Tibial artery (tissue), 4 donors: ENCODE measurements around the gene PLPP4.

ENCODE experiments used
- DNase-seq, 2 donors: peaks; one replicate each; pipeline ENCODE4 v3.0.0-alpha.2; 2019
- H3K27ac ChIP-seq, 2 donors: fragments of 200-600 bp; sonication (generic) in 1 of 2; 1 replicate in 1 of 2; 2 replicates in 1 of 2; pipeline ENCODE4 v1.5.1; 2018 to 2019; ENCODE audit warnings: mild to moderate bottlenecking in 1 of 2
- H3K27me3 ChIP-seq, 2 donors: fragments of 200-600 bp; sonication (generic) in 1 of 2; one replicate each; pipeline versions ENCODE4 v1.5.1 to v1.6.0; 2016 to 2019
- H3K36me3 ChIP-seq, 3 donors: fragments of 200-600 bp; sonication (generic) in 2 of 3; one replicate each; pipeline ENCODE4 v1.5.1; 2016 to 2019; ENCODE audit warnings: mild to moderate bottlenecking in 2 of 3
- H3K4me1 ChIP-seq, 4 donors: fragments of 200-600 bp; sonication (generic) in 2 of 4; 1 replicate in 3 of 4; 2 replicates in 1 of 4; pipeline ENCODE4 v1.5.1; 2016 to 2019
- H3K4me3 ChIP-seq, 2 donors: fragments of 200-600 bp; sonication (generic) in 1 of 2; 1 replicate in 1 of 2; 2 replicates in 1 of 2; pipeline ENCODE4 v1.5.1; 2018 to 2019; ENCODE audit warnings: mild to moderate bottlenecking in 2 of 2
- H3K9me3 ChIP-seq, 3 donors: fragments of 200-600 bp; sonication (generic) in 1 of 3; one replicate each; pipeline ENCODE4 v1.5.1; 2016 to 2019
- intact Hi-C: fragments of 100-400 bp; cut with DNase I; formaldehyde crosslinking; loops from one replicate; pipeline ENCODE4 v1.15.0; 2023; ENCODE audit warnings: low total_unique reads
- TF ChIP-seq, protein P1 (sequence below), 2 experiments: fragments of 200-600 bp in 1 of 2; fragments of 450-650 bp in 1 of 2; IDR thresholded peaks; one replicate each; pipeline ENCODE4 v1.5.1; 2017 to 2019; ENCODE audit warnings: antibody characterized with exemption in 2 of 2, mild to moderate bottlenecking in 1 of 2, moderate library complexity in 1 of 2

The PLPP4 gene

DNA sequence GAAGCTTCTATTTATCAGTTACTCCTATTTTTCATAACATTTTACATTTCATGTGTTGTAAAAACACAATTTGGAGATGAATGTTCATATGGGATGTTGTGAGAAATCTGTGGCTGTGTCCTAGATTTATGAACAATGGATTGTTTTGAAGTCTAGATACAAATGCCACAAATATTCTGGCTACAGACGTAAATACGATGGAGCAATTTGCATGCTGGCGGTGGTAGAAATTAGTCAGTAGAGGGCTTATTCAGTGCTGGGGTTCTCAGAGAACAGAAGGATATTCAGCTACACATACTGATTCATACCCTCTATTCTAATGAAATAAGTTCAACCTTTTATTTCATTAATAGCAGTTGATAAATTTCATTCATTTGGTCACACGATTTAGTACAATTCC is 48.8 kb downstream of the PLPP4 start:
- Histone ChIP-seq H3K4me1 (no peaks in the 10 kb centered on the region), H3K9me3 (no peaks in the 10 kb centered on the region), H3K27me3 (no peaks in the 10 kb centered on the region), H3K36me3 (no peaks in the 10 kb centered on the region), H3K4me3 (no peak overlapping the region), H3K27ac (no peak overlapping the region)
- intact Hi-C loops: no loop called here
- DNase-seq: no peak
- TF ChIP-seq, protein P1, sequence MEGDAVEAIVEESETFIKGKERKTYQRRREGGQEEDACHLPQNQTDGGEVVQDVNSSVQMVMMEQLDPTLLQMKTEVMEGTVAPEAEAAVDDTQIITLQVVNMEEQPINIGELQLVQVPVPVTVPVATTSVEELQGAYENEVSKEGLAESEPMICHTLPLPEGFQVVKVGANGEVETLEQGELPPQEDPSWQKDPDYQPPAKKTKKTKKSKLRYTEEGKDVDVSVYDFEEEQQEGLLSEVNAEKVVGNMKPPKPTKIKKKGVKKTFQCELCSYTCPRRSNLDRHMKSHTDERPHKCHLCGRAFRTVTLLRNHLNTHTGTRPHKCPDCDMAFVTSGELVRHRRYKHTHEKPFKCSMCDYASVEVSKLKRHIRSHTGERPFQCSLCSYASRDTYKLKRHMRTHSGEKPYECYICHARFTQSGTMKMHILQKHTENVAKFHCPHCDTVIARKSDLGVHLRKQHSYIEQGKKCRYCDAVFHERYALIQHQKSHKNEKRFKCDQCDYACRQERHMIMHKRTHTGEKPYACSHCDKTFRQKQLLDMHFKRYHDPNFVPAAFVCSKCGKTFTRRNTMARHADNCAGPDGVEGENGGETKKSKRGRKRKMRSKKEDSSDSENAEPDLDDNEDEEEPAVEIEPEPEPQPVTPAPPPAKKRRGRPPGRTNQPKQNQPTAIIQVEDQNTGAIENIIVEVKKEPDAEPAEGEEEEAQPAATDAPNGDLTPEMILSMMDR (IDR thresholded peaks at IDR 0.05): no peak

DNA sequence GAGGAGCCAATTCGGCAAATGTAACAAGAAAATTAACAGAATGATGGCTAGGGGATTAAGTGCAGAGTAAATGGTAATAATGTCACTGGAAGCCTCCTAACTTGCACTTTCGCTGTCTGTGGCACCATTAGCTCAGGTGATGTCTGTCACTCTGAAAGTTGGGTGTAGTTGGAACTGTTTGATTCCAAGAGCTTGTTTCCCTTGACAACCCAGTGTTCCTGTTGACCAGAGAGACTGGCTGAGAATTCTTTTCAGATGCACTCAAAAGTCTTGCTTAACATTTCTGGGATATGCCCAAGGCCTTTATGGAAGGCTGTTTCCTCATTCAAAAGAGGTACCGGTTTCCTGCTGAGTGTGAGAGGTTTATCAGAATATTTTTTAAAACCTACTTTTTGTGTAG is 49.6 kb downstream of the PLPP4 start:
- Histone ChIP-seq H3K27me3 (no peaks in the 10 kb centered on the region), H3K9me3 (no peaks in the 10 kb centered on the region), H3K4me1 (no peaks in the 10 kb centered on the region), H3K36me3 (no peaks in the 10 kb centered on the region), H3K27ac (no peak overlapping the region), H3K4me3 (no peak overlapping the region)
- no peak for DNase-seq
- TF ChIP-seq, protein P1 (IDR thresholded peaks at IDR 0.05): no peak
- intact Hi-C loops: no loop called here

DNA sequence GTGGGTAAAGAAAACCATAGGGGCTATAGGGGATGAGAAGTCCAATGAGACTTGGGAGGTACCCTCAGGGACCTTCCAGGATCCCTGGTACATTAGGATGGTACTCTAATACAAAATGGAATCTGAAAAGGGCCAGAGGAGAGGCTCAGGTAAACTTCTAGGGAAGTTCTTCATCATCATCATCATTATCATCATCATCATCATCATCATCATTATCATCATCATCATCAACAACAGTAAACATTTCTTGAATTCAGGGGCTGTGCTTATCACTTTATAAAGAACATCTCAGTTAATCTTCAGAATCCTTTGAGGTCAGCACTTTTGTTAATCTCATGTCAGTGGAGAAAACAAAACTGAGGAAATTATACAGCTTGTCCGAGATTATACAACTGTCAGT is 50.1 kb downstream of the PLPP4 start:
- Histone ChIP-seq H3K4me3 (no peak overlapping the region), H3K27me3 (no peaks in the 10 kb centered on the region), H3K27ac (no peak overlapping the region), H3K36me3 (no peaks in the 10 kb centered on the region), H3K4me1 (no peaks in the 10 kb centered on the region), H3K9me3 (no peaks in the 10 kb centered on the region)
- no peak for DNase-seq
- TF ChIP-seq, protein P1 (IDR thresholded peaks at IDR 0.05): no peak
- intact Hi-C loops: no loop called here

DNA sequence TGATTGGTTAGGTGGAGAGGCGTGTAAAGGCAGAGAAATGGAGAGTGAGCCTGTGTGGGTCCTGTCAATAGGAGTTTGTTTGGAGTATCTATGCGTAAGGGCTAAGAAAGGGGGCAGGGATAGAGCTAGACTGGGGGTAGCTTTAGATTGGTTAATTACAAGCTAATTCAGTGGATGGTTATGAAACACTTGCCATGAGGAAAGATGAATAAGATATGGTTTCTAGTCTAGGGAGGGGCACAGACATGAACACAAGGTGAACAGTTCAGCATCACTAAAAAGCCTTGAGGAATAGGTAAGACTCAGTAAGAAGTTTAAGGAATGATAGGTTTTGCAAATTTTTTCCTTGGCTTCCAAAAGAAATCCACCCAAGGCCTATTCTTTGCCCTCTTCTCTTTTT is 50.6 kb downstream of the PLPP4 start:
- Histone ChIP-seq H3K4me1 (no peaks in the 10 kb centered on the region), H3K36me3 (no peaks in the 10 kb centered on the region), H3K27ac (no peak overlapping the region), H3K4me3 (no peak overlapping the region), H3K27me3 (no peaks in the 10 kb centered on the region), H3K9me3 (no peaks in the 10 kb centered on the region)
- TF ChIP-seq, protein P1 (IDR thresholded peaks at IDR 0.05): no peak
- intact Hi-C loops: no loop called here
- no peak for DNase-seq

DNA sequence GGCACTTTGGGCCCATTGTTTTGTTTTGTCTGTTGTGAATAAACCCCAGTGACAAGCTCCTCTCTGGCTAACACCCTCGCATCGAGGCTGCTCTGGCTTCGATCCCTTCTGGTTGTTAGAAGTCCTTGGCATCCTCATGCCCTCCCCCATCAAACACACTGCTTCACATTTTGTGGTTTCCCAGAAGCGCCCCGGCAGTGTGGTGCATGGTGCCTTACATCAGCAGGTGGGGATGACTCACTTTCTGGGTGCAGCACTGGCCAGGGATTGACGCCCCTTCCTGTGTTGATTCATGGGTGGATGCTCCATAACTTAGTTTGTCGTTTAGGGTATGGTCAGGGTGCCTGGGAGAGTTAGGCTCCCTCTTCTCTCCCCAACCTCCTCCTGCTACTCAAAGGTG is 51.4 kb downstream of the PLPP4 start:
- no peaks in the 10 kb centered on the region for H3K36me3 ChIP-seq
- H3K9me3 ChIP-seq: no peaks in the 10 kb centered on the region
- TF ChIP-seq, protein P1 (IDR thresholded peaks at IDR 0.05): no peak
- no peaks in the 10 kb centered on the region for H3K4me1 ChIP-seq
- DNase-seq: no peak
- no peak overlapping the region for H3K27ac ChIP-seq
- H3K27me3 ChIP-seq: no peaks in the 10 kb centered on the region
- intact Hi-C loops: no loop called here
- no peak overlapping the region for H3K4me3 ChIP-seq

DNA sequence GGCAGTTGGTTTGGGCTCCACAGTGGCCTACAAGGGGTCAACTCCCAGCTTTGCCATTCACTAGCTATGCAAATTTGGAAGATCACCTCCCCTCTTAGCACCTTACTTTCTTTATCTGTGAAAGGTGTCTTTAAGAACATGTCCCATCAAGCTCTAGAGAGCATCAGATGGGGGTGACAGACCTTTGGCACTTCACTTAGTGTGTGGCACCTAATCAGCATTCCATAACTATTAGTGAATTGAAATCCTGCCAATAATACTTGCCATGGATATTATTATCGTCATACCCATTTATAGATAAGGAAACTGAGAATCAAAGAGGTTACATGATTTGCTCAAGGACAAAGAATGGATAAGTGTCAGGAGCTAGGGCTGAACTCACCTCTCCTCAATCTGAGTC is 51.9 kb downstream of the PLPP4 start:
- no peaks in the 10 kb centered on the region for H3K9me3 ChIP-seq
- TF ChIP-seq, protein P1 (IDR thresholded peaks at IDR 0.05): no peak
- no peaks in the 10 kb centered on the region for H3K36me3 ChIP-seq
- H3K27ac ChIP-seq: no peak overlapping the region
- no peak for DNase-seq
- H3K27me3 ChIP-seq: no peaks in the 10 kb centered on the region
- intact Hi-C loops: no loop called here
- no peak overlapping the region for H3K4me3 ChIP-seq
- H3K4me1 ChIP-seq: no peaks in the 10 kb centered on the region
